Osteocyte (in vitro differentiated cells): Measurements from ENCODE around the gene USP16. TPM values are rescaled to one million over a fixed set of nuclear protein-coding genes. Genes with fewer than 3 reads are reported as not detected.

Experiments used
- DNase-seq: peaks from one replicate; pipeline ENCODE4 v3.0.0; 2021; ENCODE audit warnings: mixed read lengths; ENCODE audit not compliant: unreplicated experiment; ENCODE audit errors: extremely low spot score
- H3K27ac Mint-ChIP-seq: one replicate; pipeline ENCODE4 v1.8.0; 2021; ENCODE audit warnings: mild to moderate bottlenecking, mixed read lengths; ENCODE audit not compliant: unreplicated experiment
- H3K27me3 Mint-ChIP-seq: one replicate; pipeline ENCODE4 v1.8.0; 2021; ENCODE audit warnings: mixed read lengths; ENCODE audit not compliant: unreplicated experiment
- H3K36me3 Mint-ChIP-seq: one replicate; pipeline ENCODE4 v1.8.0; 2021; ENCODE audit warnings: mixed read lengths; ENCODE audit not compliant: unreplicated experiment
- H3K4me1 Mint-ChIP-seq: one replicate; pipeline ENCODE4 v1.8.0; 2021; ENCODE audit warnings: mixed read lengths; ENCODE audit not compliant: unreplicated experiment
- H3K4me3 Mint-ChIP-seq: one replicate; pipeline ENCODE4 v1.8.0; 2021; ENCODE audit warnings: mild to moderate bottlenecking, moderate library complexity, mixed read lengths; ENCODE audit not compliant: unreplicated experiment
- H3K9me3 Mint-ChIP-seq: one replicate; pipeline ENCODE4 v1.8.0; 2021; ENCODE audit warnings: mixed read lengths; ENCODE audit not compliant: unreplicated experiment
- CTCF ChIP-seq: fragments of 200-600 bp; sonication (generic); IDR thresholded peaks from 2 replicates; pipeline ENCODE4 v1.5.0; 2021; ENCODE audit warnings: antibody characterized with exemption, mild to moderate bottlenecking, moderate library complexity
- total RNA-seq: library from RNA; stranded (reverse); gene quantifications from 2 replicates; pipeline ENCODE4 v1.2.1, GENCODE V29; 2021

The USP16 gene
- total RNA-seq, 1 donor from 2014 or later = 28.5 TPM

GRCh38 chr21:28991861-28992525, 32.5 kb upstream of the USP16 start:
- Mint-ChIP-seq H3K27me3 (no peaks in the 10 kb centered on the region), H3K27ac (peak overlapping the region; percentile 98), H3K4me1 (peaks cover 26% of the 10 kb centered on the region), H3K4me3 (peak overlapping the region; percentile 99), H3K36me3 (no peaks in the 10 kb centered on the region), H3K9me3 (no peaks in the 10 kb centered on the region)
- no peak for TF ChIP-seq CTCF
- DNase-seq = no peak

GRCh38 chr21:28992526-28993292, 31.8 kb upstream of the USP16 start, which contains the start of gene LTN1:
LTN1 (minus strand) TSS chr21:28992877; CDS start chr21:28992805, 72 bp downstream.
- TF ChIP-seq CTCF = no peak
- DNase-seq = peak; percentile 99
- Mint-ChIP-seq H3K4me3 (peak within 1 kb of the TSS; percentile 99), H3K27me3 (no peaks in the 10 kb centered on the region), H3K4me1 (peaks cover 26% of the 10 kb centered on the region), H3K36me3 (no peaks in the 10 kb centered on the region), H3K27ac (peak within 1 kb of the TSS; percentile 98), H3K9me3 (no peaks in the 10 kb centered on the region)

- Mint-ChIP-seq H3K4me3 (peak overlapping the region; percentile 99), H3K9me3 (no peaks in the 10 kb centered on the region), H3K4me1 (peaks cover 26% of the 10 kb centered on the region), H3K36me3 (no peaks in the 10 kb centered on the region), H3K27ac (peak overlapping the region; percentile 98), H3K27me3 (no peaks in the 10 kb centered on the region)
- no peak for TF ChIP-seq CTCF
- DNase-seq = no peak
Measured at GRCh38 chr21:28993293-28993629, 31.2 kb upstream of the USP16 start.

GRCh38 chr21:29002442-29003144, 21.9 kb upstream of the USP16 start:
- Mint-ChIP-seq H3K4me1 (peaks cover 15% of the 10 kb centered on the region), H3K36me3 (peaks cover 4% of the 10 kb centered on the region), H3K4me3 (peak overlapping the region; percentile 86), H3K9me3 (no peaks in the 10 kb centered on the region), H3K27ac (peak overlapping the region; percentile 97), H3K27me3 (no peaks in the 10 kb centered on the region)
- DNase-seq = peak; percentile 97
- no peak for TF ChIP-seq CTCF

GRCh38 chr21:29005696-29006095, 18.8 kb upstream of the USP16 start:
- no peak overlapping the region for H3K4me3 Mint-ChIP-seq
- no peaks in the 10 kb centered on the region for H3K9me3 Mint-ChIP-seq
- H3K36me3 Mint-ChIP-seq = peaks cover 4% of the 10 kb centered on the region
- TF ChIP-seq CTCF = no peak
- H3K27ac Mint-ChIP-seq = no peak overlapping the region
- H3K4me1 Mint-ChIP-seq = peaks cover 25% of the 10 kb centered on the region
- no peaks in the 10 kb centered on the region for H3K27me3 Mint-ChIP-seq
- DNase-seq = no peak
